NT2/D1 (cell line): ENCODE results near the gene CLIC5.

ENCODE experiments used
- DNase-seq: peaks from one replicate; pipeline ENCODE4 v3.0.0-alpha.2; 2011; ENCODE audit warnings: low read depth, low spot score
- H3K27me3 ChIP-seq: 2 replicates; pipeline ENCODE4 v1.6.0; 2011; ENCODE audit warnings: mild to moderate bottlenecking; ENCODE audit not compliant: insufficient read length, insufficient read depth
- H3K36me3 ChIP-seq: 2 replicates; pipeline ENCODE4 v1.6.1; 2011; ENCODE audit warnings: mild to moderate bottlenecking, low read length, mixed read lengths; ENCODE audit not compliant: insufficient read depth, insufficient read length
- H3K4me1 ChIP-seq: 2 replicates; pipeline ENCODE4 v1.5.1; 2011; ENCODE audit not compliant: insufficient read depth, insufficient read length
- H3K4me3 ChIP-seq: 2 replicates; pipeline ENCODE4 v1.5.1; 2011; ENCODE audit warnings: low read depth; ENCODE audit not compliant: insufficient read length
- H3K9ac ChIP-seq: 2 replicates; pipeline ENCODE4 v1.6.0; 2011; ENCODE audit warnings: low read depth; ENCODE audit not compliant: insufficient read length
- H3K9me3 ChIP-seq: 2 replicates; pipeline ENCODE4 v1.5.1; 2011; ENCODE audit warnings: mild to moderate bottlenecking, low read length; ENCODE audit not compliant: insufficient read depth
- SUZ12 ChIP-seq: IDR thresholded peaks from 2 replicates; pipeline ENCODE4 v1.6.1; 2011; ENCODE audit not compliant: insufficient read length, insufficient read depth; ENCODE audit errors: extremely low read depth
- YY1 ChIP-seq: IDR thresholded peaks from 2 replicates; pipeline ENCODE4 v1.6.1; 2011; ENCODE audit not compliant: insufficient read length, insufficient read depth
- ZNF274 ChIP-seq: IDR thresholded peaks from 2 replicates; pipeline ENCODE4 v1.6.1; 2011; ENCODE audit warnings: mild to moderate bottlenecking, low read depth, low read length

Gene CLIC5

GRCh38 chr6:45895569-45895968, 120.1 kb downstream of the CLIC5 start:
- no peaks in the 10 kb centered on the region for H3K27me3 ChIP-seq

GRCh38 chr6:45892696-45893245, 122.9 kb downstream of the CLIC5 start:
- DNase-seq: no peak
- Histone ChIP-seq H3K27me3 (no peaks in the 10 kb centered on the region), H3K9ac (no peak overlapping the region), H3K4me1 (no peaks in the 10 kb centered on the region), H3K4me3 (no peak overlapping the region), H3K9me3 (0 out of 2 replicates have a peak, but pooled peaks cover 4% of the 10 kb centered on the region), H3K36me3 (no peaks in the 10 kb centered on the region)
- TF ChIP-seq ZNF274 (no peak), YY1 (no peak), SUZ12 (no peak)

More at GRCh38 chr6:45895569-45895968, 120.1 kb downstream of the CLIC5 start:
- Histone ChIP-seq H3K36me3 (no peaks in the 10 kb centered on the region), H3K4me3 (no peak overlapping the region), H3K9ac (no peak overlapping the region), H3K9me3 (0 out of 2 replicates have a peak, but pooled peaks cover 4% of the 10 kb centered on the region), H3K4me1 (no peaks in the 10 kb centered on the region)
- DNase-seq: no peak
- TF ChIP-seq YY1: no peak
- TF ChIP-seq ZNF274: no peak
- TF ChIP-seq SUZ12: no peak

- no peak overlapping the region for H3K4me3 ChIP-seq
- DNase-seq: no peak
- H3K36me3 ChIP-seq: no peaks in the 10 kb centered on the region
- H3K9me3 ChIP-seq: 0 out of 2 replicates have a peak, but pooled peaks cover 4% of the 10 kb centered on the region
- H3K4me1 ChIP-seq: no peaks in the 10 kb centered on the region
- TF ChIP-seq ZNF274 (no peak), SUZ12 (no peak), YY1 (no peak)
- H3K27me3 ChIP-seq: no peaks in the 10 kb centered on the region
- H3K9ac ChIP-seq: no peak overlapping the region
These were observed 123.5 kb downstream of the CLIC5 start for GRCh38 chr6:45892196-45892595.

GRCh38 chr6:45886776-45887175, 128.9 kb downstream of the CLIC5 start:
- H3K4me3 ChIP-seq: no peak overlapping the region
- no peaks in the 10 kb centered on the region for H3K9me3 ChIP-seq
- no peak for TF ChIP-seq ZNF274
- TF ChIP-seq YY1: no peak
- no peak for TF ChIP-seq SUZ12
- H3K4me1 ChIP-seq: no peaks in the 10 kb centered on the region
- H3K9ac ChIP-seq: no peak overlapping the region
- no peaks in the 10 kb centered on the region for H3K36me3 ChIP-seq
- H3K27me3 ChIP-seq: no peaks in the 10 kb centered on the region
- no peak for DNase-seq

- TF ChIP-seq ZNF274: no peak
- no peak for TF ChIP-seq SUZ12
- TF ChIP-seq YY1: no peak
These were observed 131.3 kb downstream of the CLIC5 start for GRCh38 chr6:45884336-45884735.

GRCh38 chr6:45882671-45883070, 133.0 kb downstream of the CLIC5 start:
- Histone ChIP-seq H3K4me3 (no peak overlapping the region), H3K27me3 (no peaks in the 10 kb centered on the region), H3K9me3 (no peaks in the 10 kb centered on the region), H3K36me3 (no peaks in the 10 kb centered on the region), H3K4me1 (no peaks in the 10 kb centered on the region), H3K9ac (no peak overlapping the region)
- no peak for DNase-seq
- TF ChIP-seq ZNF274: no peak
- no peak for TF ChIP-seq SUZ12
- TF ChIP-seq YY1: no peak

More at GRCh38 chr6:45884336-45884735, 131.3 kb downstream of the CLIC5 start:
- no peak for DNase-seq
- no peaks in the 10 kb centered on the region for H3K9me3 ChIP-seq
- H3K4me1 ChIP-seq: no peaks in the 10 kb centered on the region
- H3K9ac ChIP-seq: no peak overlapping the region
- no peaks in the 10 kb centered on the region for H3K36me3 ChIP-seq
- no peak overlapping the region for H3K4me3 ChIP-seq
- H3K27me3 ChIP-seq: no peaks in the 10 kb centered on the region

- Histone ChIP-seq H3K36me3 (no peaks in the 10 kb centered on the region), H3K27me3 (no peaks in the 10 kb centered on the region), H3K9ac (no peak overlapping the region), H3K9me3 (no peaks in the 10 kb centered on the region), H3K4me1 (no peaks in the 10 kb centered on the region), H3K4me3 (no peak overlapping the region)
- TF ChIP-seq SUZ12 (no peak), ZNF274 (no peak), YY1 (no peak)
- no peak for DNase-seq
These were observed 133.8 kb downstream of the CLIC5 start for GRCh38 chr6:45881705-45882467.
